ENCODE results near the gene KRTAP1-4.
"Not testable (repeated sequence)": the region's sequence is repeated elsewhere in the genome, so short reads cannot be mapped to it uniquely, and the experiment has no call there.

KRTAP1-4 gene

GRCh38 chr17:41046735-41047465 lies 16.9 kb upstream of the KRTAP1-4 start, which contains the start of gene KRTAP2-1:
TSS of gene KRTAP2-1 (minus strand) at chr17:41047316. CDS start at chr17:41047267, 49 bp downstream.
- DNase-seq: not testable (repeated sequence)

- no peak for DNase-seq
Measured at GRCh38 chr17:41042953-41043352, 13.0 kb upstream of the KRTAP1-4 start.

- DNase-seq: not testable (repeated sequence)
Measured at GRCh38 chr17:41040783-41041571, 11.0 kb upstream of the KRTAP1-4 start, which contains the start of gene KRTAP1-1. TSS of gene KRTAP1-1 (minus strand) at chr17:41041450. CDS start at chr17:41041397, 53 bp downstream.

GRCh38 chr17:41037853-41038350 lies 7.9 kb upstream of the KRTAP1-4 start:
- no peak for DNase-seq

- not testable (repeated sequence) for DNase-seq
Measured at GRCh38 chr17:41034346-41034935, 4.4 kb upstream of the KRTAP1-4 start, which contains the start of gene KRTAP1-3. TSS of gene KRTAP1-3 (minus strand) at chr17:41034874. CDS start at chr17:41034821, 53 bp downstream.

GRCh38 chr17:41026715-41027471 lies 3.1 kb downstream of the KRTAP1-4 start, which contains the start of gene KRTAP1-5:
TSS of gene KRTAP1-5 (minus strand) at chr17:41027208. CDS start at chr17:41027155, 53 bp downstream.
- no peak for DNase-seq

GRCh38 chr17:41024697-41025096 lies 5.3 kb downstream of the KRTAP1-4 start:
- DNase-seq: no peak

GRCh38 chr17:41020336-41020735 lies 9.7 kb downstream of the KRTAP1-4 start:
- no peak for DNase-seq

- DNase-seq: no peak
Measured at GRCh38 chr17:41019415-41019814, 10.6 kb downstream of the KRTAP1-4 start.

GRCh38 chr17:41018541-41018940 lies 11.5 kb downstream of the KRTAP1-4 start:
- no peak for DNase-seq

GRCh38 chr17:41016578-41017215 lies 13.3 kb downstream of the KRTAP1-4 start:
- DNase-seq: no peak

- DNase-seq: no peak
Measured at GRCh38 chr17:41015454-41015853, 14.5 kb downstream of the KRTAP1-4 start.

- no peak for DNase-seq
Measured at GRCh38 chr17:41013606-41014005, 16.4 kb downstream of the KRTAP1-4 start.

GRCh38 chr17:41013181-41013580 lies 16.8 kb downstream of the KRTAP1-4 start:
- no peak for DNase-seq

- DNase-seq: no peak
Measured at GRCh38 chr17:41012326-41013120, 17.5 kb downstream of the KRTAP1-4 start.

GRCh38 chr17:41010441-41010840 lies 19.6 kb downstream of the KRTAP1-4 start:
- DNase-seq: no peak

- no peak for DNase-seq
Measured at GRCh38 chr17:41009936-41010335, 20.1 kb downstream of the KRTAP1-4 start.

GRCh38 chr17:41009301-41009760 lies 20.7 kb downstream of the KRTAP1-4 start:
- peak; percentile 30 for DNase-seq

GRCh38 chr17:41008811-41009210 lies 21.2 kb downstream of the KRTAP1-4 start, which contains the start of gene KRTAP3-1:
TSS of gene KRTAP3-1 (minus strand) at chr17:41009128. CDS start at chr17:41009074, 54 bp downstream.
- DNase-seq: no peak

GRCh38 chr17:41004397-41004796 lies 25.6 kb downstream of the KRTAP1-4 start:
- DNase-seq: peak; percentile 53

- DNase-seq: peak; percentile 61
Measured at GRCh38 chr17:41003926-41004325, 26.1 kb downstream of the KRTAP1-4 start.

Measured in DMS79 treated with DMSO at 0.1 percent for 48 hours (cell line).